GM18520 (cell line): Measurements from ENCODE around the gene ITGB1.
"Not testable (repeated sequence)": the region's sequence is repeated elsewhere in the genome, so short reads cannot be mapped to it uniquely, and the experiment has no call there.

Experiments
- ATAC-seq: cut with Tn5 transposase; IDR thresholded peaks from one replicate; pipeline ENCODE4 v1.9.1; 2021; ENCODE audit not compliant: unreplicated experiment

The ITGB1 gene

GRCh38 chr10:32958085-32959005 lies at the start of gene ITGB1:
Gene ITGB1 (minus strand): TSS chr10:32958230. CDS start chr10:32935558, 22,672 bp downstream.
- ATAC-seq: peak; percentile 54

- ATAC-seq: no peak
Measured at GRCh38 chr10:33006342-33006887, 48.4 kb upstream of the ITGB1 start.

GRCh38 chr10:33005322-33006301 lies 47.6 kb upstream of the ITGB1 start:
- no peak for ATAC-seq

GRCh38 chr10:33001908-33002492 lies 44.0 kb upstream of the ITGB1 start:
- ATAC-seq: no peak

DNA sequence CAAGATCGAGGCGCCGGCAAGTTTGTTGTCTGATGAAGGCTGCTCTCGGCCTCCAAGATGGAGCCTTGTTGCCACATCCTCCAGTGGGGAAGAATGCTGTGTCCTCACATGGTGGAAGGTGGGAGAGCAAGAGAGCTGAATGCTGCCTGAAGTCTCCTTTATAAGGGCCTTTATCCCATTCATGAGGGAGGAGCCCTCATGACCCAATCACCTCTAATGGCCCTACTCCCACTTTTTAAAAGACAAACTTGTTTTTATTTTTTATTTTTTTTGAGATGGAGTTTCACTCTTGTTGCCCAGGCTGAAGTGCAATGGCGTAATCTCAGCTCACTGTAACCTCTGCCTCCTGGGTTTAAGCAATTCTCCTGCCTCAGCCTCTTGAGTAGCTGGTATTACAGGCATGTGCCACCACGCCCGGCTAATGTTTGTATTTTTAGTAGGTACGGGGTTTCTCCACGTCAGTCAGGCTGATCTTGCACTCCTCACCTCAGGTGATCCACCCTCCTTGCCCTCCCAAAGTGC lies 40.1 kb upstream of the ITGB1 start:
- not testable (repeated sequence) for ATAC-seq

DNA sequence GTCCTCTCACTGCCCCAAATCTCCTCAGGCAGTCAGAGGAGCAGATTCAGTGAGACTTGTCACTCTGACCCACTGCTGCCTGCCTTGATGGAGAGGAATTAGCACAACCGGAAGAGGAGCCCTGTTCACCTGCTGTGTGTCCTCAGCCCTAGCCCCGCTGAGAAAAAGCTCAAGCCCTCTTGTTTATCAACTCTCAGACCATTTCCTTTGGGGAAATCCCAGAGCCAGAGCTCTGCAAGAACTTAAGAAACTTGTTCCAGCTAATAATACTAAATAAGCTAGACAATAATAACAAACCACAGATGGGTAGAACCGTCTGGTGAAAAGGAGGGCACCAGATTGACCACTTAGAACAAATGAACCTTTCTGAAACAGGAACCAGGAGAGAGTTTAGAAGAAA lies 37.7 kb upstream of the ITGB1 start:
- ATAC-seq: peak; percentile 61

DNA sequence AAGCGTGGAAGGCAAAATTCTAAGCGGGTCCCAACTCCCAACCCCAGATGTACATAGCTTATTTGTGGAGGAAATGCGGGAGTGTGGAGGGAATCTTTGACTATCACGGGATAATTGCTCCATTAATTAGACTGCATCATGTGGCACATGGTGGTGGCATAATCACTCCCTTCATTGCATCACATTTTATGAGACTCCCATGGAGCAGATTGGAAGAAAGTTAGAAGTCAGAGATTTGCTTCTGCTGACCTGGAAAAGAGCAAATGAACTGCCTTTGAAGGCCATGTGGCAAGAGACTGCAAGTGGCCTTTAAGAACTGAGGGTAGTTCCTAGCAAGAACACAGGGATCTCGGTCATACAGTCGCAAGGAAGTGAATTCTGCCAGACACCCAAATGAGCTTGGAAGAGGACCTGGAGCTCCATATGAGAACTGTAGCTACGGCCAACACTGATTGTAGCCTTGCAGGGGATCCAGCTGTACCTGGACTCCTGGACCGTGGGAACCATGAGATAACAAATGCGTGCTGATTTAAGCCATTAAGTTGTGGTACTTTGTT lies 37.1 kb upstream of the ITGB1 start:
- no peak for ATAC-seq

GRCh38 chr10:32994632-32995031 lies 36.6 kb upstream of the ITGB1 start:
- not testable (repeated sequence) for ATAC-seq

DNA sequence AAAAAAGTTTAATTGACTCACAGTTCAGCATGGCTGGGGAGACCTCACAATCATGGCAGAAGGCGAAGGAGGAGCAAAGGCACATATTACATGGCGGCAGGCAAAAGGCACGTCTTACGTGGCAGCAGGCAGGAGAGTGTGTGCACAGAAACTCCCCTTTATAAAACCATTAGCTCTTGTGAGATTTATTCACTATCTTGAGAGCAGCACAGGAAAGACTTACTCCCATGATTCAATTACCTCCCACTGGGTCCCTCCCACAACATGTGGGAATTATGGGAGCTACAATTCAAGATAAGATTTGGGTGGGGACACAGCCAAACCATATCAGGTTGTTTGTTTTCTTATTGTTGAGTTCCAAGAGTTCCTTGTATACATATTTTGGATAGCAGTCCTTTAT lies 34.3 kb upstream of the ITGB1 start:
- ATAC-seq: not testable (repeated sequence)

- no peak for ATAC-seq
Measured at GRCh38 chr10:32990811-32991210, 32.8 kb upstream of the ITGB1 start.

DNA sequence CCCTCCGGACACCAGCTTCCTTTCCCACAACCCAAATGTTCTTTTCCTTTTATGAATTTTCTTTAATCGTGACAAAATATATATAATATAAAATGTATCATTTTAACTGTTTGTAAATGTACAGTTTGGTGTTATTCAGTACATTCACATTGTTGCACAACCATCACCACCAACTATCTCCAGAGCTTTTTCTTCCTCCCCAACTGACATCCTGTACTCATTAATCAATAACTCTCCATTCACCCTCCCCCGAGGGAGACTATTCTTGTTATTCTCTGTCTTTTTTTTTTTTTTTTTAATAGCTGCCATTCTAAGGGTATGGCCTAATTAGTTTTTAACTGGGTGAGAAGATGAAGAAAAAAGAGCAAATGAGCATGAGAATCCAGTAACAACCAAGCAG lies 30.6 kb upstream of the ITGB1 start:
- ATAC-seq: no peak

GRCh38 chr10:32987172-32987571 lies 29.1 kb upstream of the ITGB1 start:
- no peak for ATAC-seq

DNA sequence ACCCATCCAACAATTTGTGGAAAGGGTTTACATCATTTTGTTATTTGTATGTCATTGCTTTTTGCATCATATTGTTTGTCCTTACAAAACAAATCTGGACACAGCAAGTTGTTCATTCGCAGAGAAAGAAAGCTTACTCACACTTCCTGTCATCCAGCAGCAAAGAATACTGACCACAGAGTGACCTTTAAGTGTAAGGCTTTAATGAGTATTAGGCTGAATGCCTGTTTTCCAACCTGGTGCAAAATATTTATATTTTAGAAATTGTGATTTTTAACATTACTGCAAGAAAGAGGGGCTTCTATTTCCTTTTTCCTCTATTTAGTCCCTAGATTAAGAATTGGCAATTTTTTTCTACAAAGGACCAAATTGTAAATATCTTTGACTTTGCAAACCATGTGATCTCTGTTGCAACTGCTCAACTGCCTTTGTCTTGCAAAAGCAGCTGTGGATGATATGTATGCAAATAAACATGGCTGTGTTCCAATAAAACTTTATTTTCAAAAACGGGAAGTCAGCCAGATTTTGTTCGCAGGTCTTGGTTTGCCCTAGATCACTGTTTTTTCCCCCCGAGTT lies 27.8 kb upstream of the ITGB1 start:
- no peak for ATAC-seq

DNA sequence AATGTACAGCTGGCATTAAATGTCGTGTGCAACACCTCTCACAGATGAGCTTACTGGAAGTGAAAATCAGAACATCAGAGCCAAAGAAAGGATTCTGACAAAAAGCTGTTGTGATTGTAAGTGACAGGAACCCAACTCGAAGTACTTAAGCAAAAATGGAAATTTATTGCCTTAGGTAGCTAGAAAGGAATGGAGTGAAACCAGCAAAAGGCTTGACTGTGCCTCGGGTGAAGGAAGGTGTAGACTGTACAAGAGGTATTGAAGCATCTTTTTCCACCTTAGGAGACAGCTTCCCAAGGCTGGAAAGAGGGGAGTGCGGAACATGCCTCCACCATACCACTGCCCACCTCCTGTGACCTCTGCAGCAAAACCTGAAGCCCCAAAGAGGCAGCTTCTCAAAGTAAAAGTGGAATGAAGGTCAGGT lies 27.3 kb upstream of the ITGB1 start:
- ATAC-seq: no peak

- no peak for ATAC-seq
Measured at GRCh38 chr10:32984003-32984600, 26.1 kb upstream of the ITGB1 start.

DNA sequence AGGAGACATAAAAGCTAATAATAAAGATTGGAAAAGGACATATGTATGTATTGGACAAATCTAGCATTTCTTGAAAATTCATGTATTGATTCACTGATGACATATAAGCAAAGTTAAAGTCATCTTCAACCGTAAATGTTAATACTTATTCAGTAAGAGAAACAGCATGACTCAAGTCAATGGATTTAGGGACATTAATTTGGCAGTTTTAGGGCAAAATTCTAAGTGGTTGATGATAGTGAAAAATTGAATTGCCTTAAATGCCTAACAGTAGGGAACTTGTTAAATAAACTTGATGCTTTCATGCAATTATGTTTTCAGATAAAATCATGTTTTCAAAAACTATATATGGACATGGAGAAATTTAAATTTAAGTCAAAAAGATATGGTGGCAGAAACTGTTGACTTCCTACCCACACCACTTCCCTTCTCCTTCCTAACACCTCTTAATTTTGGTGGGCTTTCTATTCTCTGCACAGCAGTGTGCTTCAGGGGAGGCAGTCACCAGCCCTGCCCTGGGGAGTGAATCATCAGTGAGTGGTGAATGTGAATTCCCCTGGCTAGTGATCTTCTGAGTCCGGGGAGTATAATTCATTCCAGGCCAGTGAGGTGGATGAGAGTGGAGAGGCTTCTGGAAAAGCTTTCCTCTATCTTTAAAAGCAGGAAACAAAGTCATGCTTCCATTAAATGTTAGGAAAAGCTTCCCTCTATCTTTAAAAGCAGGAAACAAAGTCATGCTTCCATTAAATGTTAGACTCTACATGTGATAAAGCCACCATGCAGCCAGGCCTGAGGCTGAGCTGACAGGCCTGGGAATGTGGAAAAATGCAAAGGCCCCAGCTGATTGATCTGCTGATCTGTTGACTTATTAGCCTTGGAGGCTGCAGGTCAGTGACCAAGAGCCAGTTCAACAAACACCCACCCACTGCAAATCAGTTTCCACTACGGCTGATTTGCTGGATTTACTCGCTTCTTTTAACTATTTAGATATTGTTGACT lies 25.2 kb upstream of the ITGB1 start:
- ATAC-seq: no peak

DNA sequence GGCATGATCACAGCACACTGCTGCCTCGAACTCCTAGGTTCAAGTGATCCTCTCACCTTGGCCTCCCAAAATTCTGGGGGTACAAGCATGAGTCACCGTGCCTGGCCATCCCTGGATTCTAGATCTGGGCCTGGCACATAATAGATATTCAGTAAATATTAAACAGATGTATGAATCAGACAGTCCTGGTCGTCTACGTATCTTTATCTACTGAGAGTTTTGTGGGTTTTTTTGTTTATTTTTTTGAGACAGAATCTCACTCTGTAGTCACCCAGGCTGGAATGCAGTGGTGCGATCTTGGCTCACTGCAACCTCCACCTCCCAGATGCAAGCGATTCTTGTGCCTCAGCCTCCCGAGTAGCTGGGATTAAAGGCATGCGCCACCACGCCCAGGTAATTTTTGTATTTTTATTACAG lies 24.3 kb upstream of the ITGB1 start:
- no peak for ATAC-seq

DNA sequence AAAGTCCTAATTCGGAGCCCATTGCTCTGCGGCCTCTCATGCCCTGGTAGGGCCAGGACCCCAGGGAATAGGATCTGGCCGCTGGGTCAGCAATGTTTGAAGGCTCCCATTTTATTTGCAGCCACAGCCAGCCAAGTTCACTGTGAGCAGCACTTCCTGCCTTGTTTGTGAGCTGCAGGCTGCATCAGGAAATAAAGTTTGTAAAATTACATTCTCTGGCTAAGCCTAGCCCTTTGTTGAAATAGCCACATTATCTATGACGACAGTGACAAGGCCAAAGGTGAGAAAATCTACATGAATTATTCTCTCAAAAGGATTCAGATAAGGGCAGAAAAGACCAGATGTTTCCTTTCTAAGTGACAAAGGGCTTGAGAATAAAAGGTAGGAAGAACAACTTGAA lies 23.7 kb upstream of the ITGB1 start:
- no peak for ATAC-seq
